GM12878 (cell line): Measurements from ENCODE around the gene DMD. TPM values are rescaled to one million over a fixed set of nuclear protein-coding genes. Genes with fewer than 3 reads are reported as not detected.

Experiments used
- ATAC-seq: fragments of 200-7000 bp; cut with Tn5 transposase; 3 replicates; pipeline ENCODE4 v1.9.1; 2020; ENCODE audit warnings: mild to moderate bottlenecking, moderate library complexity
- BruUV-seq: library from RNA; stranded (reverse); fragments of 400-500 nt; replicated peaks from 2 replicates; lab custom pipeline; 2021; lab: Mats Ljungman, UMichigan
- CTCF ChIA-PET: fragments of 300-600 bp; sonication (Branson Sonifier 250); formaldehyde crosslinking; extraction: SDS; loops from one replicate; lab custom pipeline; 2021; ENCODE audit warnings: inconsistent platforms; lab: Yijun Ruan, JAX
- POLR2A ChIA-PET: fragments of 350-600 bp; formaldehyde crosslinking; extraction: SDS; loops from one replicate; lab custom pipeline; 2021; ENCODE audit warnings: inconsistent platforms; lab: Charles Lee
- RAD21 ChIA-PET: fragments of 300-600 bp; sonication (Branson Sonifier 250); formaldehyde crosslinking; loops from one replicate; lab custom pipeline; 2023; ENCODE audit warnings: antibody characterized with exemption; ENCODE audit not compliant: unreplicated experiment; lab: Charles Lee
- SMC1A ChIA-PET: fragments of 300-600 bp; sonication (Branson Sonifier 250); formaldehyde crosslinking; loops from one replicate; lab custom pipeline; 2023; ENCODE audit not compliant: unreplicated experiment, uncharacterized antibody; lab: Charles Lee
- DNase-seq: peaks from one replicate; pipeline ENCODE4 v3.0.0-alpha.2; 2011; ENCODE audit warnings: low read depth, low spot score
- FAIRE-seq: peaks from 3 replicates; lab custom pipeline; 2011; peaks lifted over from hg19 to GRCh38; lab: Jason Lieb, UNC
- H2AFZ ChIP-seq: 2 replicates; pipeline ENCODE4 v1.6.0; 2011; ENCODE audit warnings: low read depth, low read length, control low read depth; ENCODE audit not compliant: control insufficient read depth
- H3K27ac ChIP-seq: 2 replicates; pipeline ENCODE4 v1.5.1; 2011; ENCODE audit warnings: control low read depth; ENCODE audit not compliant: control insufficient read depth, insufficient read depth
- H3K27me3 ChIP-seq, 2 experiments: replicated peaks in 1 of 2; 2 replicates each; pipeline versions ENCODE4 v1.6.0 to v1.6.1; 2011; ENCODE audit warnings: low read length in 1 of 2; ENCODE audit not compliant: control insufficient read depth in 2 of 2, insufficient read depth in 2 of 2
- H3K36me3 ChIP-seq, 2 experiments: 2 replicates each; pipeline ENCODE4 v1.5.1; 2011; ENCODE audit warnings: low read length in 1 of 2; ENCODE audit not compliant: control insufficient read depth in 2 of 2, insufficient read depth in 2 of 2
- H3K4me1 ChIP-seq: 2 replicates; pipeline ENCODE4 v1.6.1; 2011; ENCODE audit warnings: mild to moderate bottlenecking, low read length, moderate library complexity, mixed read lengths; ENCODE audit not compliant: control insufficient read depth, insufficient read depth
- H3K4me2 ChIP-seq: 2 replicates; pipeline ENCODE4 v1.6.0; 2011; ENCODE audit warnings: control low read depth; ENCODE audit not compliant: control insufficient read depth, insufficient read depth
- H3K4me3 ChIP-seq: fragments of 200-600 bp; sonication (generic); 2 replicates; pipeline ENCODE4 v1.5.1; 2016
- H3K79me2 ChIP-seq: 2 replicates; pipeline ENCODE4 v1.6.0; 2011; ENCODE audit warnings: low read length; ENCODE audit not compliant: control insufficient read depth, insufficient read depth
- H3K9ac ChIP-seq: 2 replicates; pipeline ENCODE4 v1.8.0; 2011; ENCODE audit warnings: low read length, control low read depth, mixed read lengths; ENCODE audit not compliant: control insufficient read depth, insufficient read depth
- H3K9me3 ChIP-seq: replicated peaks from 3 replicates; pipeline ENCODE4 v1.5.1; 2011; ENCODE audit warnings: mild to moderate bottlenecking, low read length; ENCODE audit not compliant: control insufficient read depth, insufficient read depth
- H4K20me1 ChIP-seq: 2 replicates; pipeline ENCODE4 v1.6.0; 2011; ENCODE audit not compliant: control insufficient read depth, insufficient read depth
- BCLAF1 ChIP-seq: fragments of 450-650 bp; IDR thresholded peaks from 2 replicates; pipeline ENCODE4 v1.6.1; 2017; ENCODE audit warnings: antibody characterized with exemption, mild to moderate bottlenecking, moderate library complexity
- EGR1 ChIP-seq, 2 experiments: IDR thresholded peaks; 1 replicate in 1 of 2; 2 replicates in 1 of 2; pipeline ENCODE4 v1.6.1; 2011 to 2012; ENCODE audit warnings: low read depth in 2 of 2, low read length in 2 of 2, borderline replicate concordance in 1 of 2, mild to moderate bottlenecking in 1 of 2, moderate library complexity in 1 of 2
- GABPA ChIP-seq: IDR thresholded peaks from 2 replicates; pipeline ENCODE4 v1.6.1; 2014; ENCODE audit warnings: antibody characterized with exemption, low read depth, mild to moderate bottlenecking, inconsistent platforms
- NKRF ChIP-seq: fragments of 450-650 bp; conservative IDR thresholded peaks from 2 replicates; pipeline ENCODE4 v1.6.1; 2017; ENCODE audit warnings: mild to moderate bottlenecking, moderate library complexity
- PBX3 ChIP-seq: IDR thresholded peaks from 2 replicates; pipeline ENCODE4 v1.6.1; 2011; ENCODE audit warnings: mild to moderate bottlenecking, low read depth, low read length, moderate library complexity; ENCODE audit not compliant: insufficient replicate concordance
- POLR2A ChIP-seq: IDR thresholded peaks from 2 replicates; pipeline ENCODE4 v1.6.1; 2011; ENCODE audit warnings: low read depth, mild to moderate bottlenecking, low read length
- RELB ChIP-seq: fragments of 450-650 bp; IDR thresholded peaks from 2 replicates; pipeline ENCODE4 v1.6.1; 2017; ENCODE audit warnings: low read depth, mild to moderate bottlenecking, moderate library complexity
- SP1 ChIP-seq: IDR thresholded peaks from one replicate; pipeline ENCODE4 v1.6.1; 2011; ENCODE audit warnings: low read depth, low read length
- SREBF1 ChIP-seq: IDR thresholded peaks from 2 replicates; pipeline ENCODE4 v1.6.1; 2012; ENCODE audit warnings: mild to moderate bottlenecking, low read length
- ZBTB4 ChIP-seq: fragments of 450-650 bp; formaldehyde crosslinking; IDR thresholded peaks from 2 replicates; pipeline ENCODE4 v1.4.0; 2022; ENCODE audit warnings: mild to moderate bottlenecking, moderate library complexity
- WGBS: methylation state at CpG from one replicate; pipeline ENCODE4 v1.1.6; 2016; ENCODE audit warnings: low lambda C conversion rate; ENCODE audit not compliant: insufficient replicate concordance, insufficient coverage; ENCODE audit errors: missing lambda C conversion rate; 5-methylcytosine and 5-hydroxymethylcytosine counted together
- in situ Hi-C: fragments of 300-500 bp; cut with MboI; formaldehyde crosslinking; loops from 9 replicates; pipeline ENCODE4 v1.14.3; 2018; ENCODE audit warnings: mixed read lengths
- intact Hi-C: fragments of 100-400 bp; cut with micrococcal nuclease; formaldehyde crosslinking; loops from one replicate; pipeline ENCODE4 v1.14.2; 2022; ENCODE audit not compliant: unreplicated experiment
- polyA plus RNA-seq, 11 experiments: library from polyadenylated mRNA; depleted of rRNA in 4 of 11; unstranded in 6 of 11; stranded (reverse) in 5 of 11; fragments of >200 nt; fragmentation: Nextera tagmentation in 4 of 11; fragmentation: Illumina TruSeq in 1 of 11; extraction: Ambion mirVana in 4 of 11; extraction: Trizol in 1 of 11; gene quantifications; 1 replicate in 1 of 11; 2 replicates in 10 of 11; pipeline versions ENCODE4 v1.2.1 to v1.2.3, GENCODE V29; 2011 to 2016; ENCODE audit warnings: inconsistent platforms in 2 of 11, missing spikeins in 2 of 11, low read depth in 1 of 11
- total RNA-seq, 4 experiments: library from RNA; depleted of rRNA in 3 of 4; stranded (reverse); fragments of >200 nt in 3 of 4; fragmentation: Illumina TruSeq in 1 of 4; extraction: Trizol in 1 of 4; gene quantifications; 2 replicates each; pipeline versions ENCODE4 v1.2.1 to v1.2.3, GENCODE V29; 2013 to 2021

Gene DMD
- total and polyA plus RNA-seq, 10 of the 15 experiments (the other 5 are each of a cell fraction or from before 2014, with no cell fraction given): 1.4 to 24.3 (median 4.3) TPM

GRCh38 chrX:33128048-33128805 is 83.1 kb downstream of the DMD start:
- no peaks in the 10 kb centered on the region for H4K20me1 ChIP-seq
- SMC1A ChIA-PET: no interaction called here
- no peaks in the 10 kb centered on the region for H3K79me2 ChIP-seq
- H3K27me3 ChIP-seq: no peaks in the 10 kb centered on the region
- ATAC-seq (no peak), DNase-seq (no peak), FAIRE-seq (no peak)
- H3K4me3 ChIP-seq: no peak overlapping the region
- H3K4me2 ChIP-seq: no peak overlapping the region
- intact Hi-C loops: no loop called here
- in situ Hi-C loops: no loop called here
- no peaks in the 10 kb centered on the region for H3K9me3 ChIP-seq
- H3K4me1 ChIP-seq: no peaks in the 10 kb centered on the region
- H3K36me3 ChIP-seq: no peaks in the 10 kb centered on the region
- CTCF ChIA-PET: no interaction called here
- H3K27ac ChIP-seq: no peak overlapping the region
- BruUV-seq: no TSS peak
- 27% methylated on average over 10 of the region's 10 CpGs for WGBS
- POLR2A ChIA-PET: no interaction called here
- RAD21 ChIA-PET: no interaction called here
- H3K9ac ChIP-seq: no peak overlapping the region
- no peak overlapping the region for H2AFZ ChIP-seq
- TF ChIP-seq POLR2A (no peak), SREBF1 (no peak), NKRF (no peak), EGR1 (IDR thresholded peaks at IDR 0.05; ENCODE audit: borderline replicate concordance in 1 of 2, low read depth in 2 of 2, low read length in 2 of 2) (no peak), GABPA (no peak), BCLAF1 (no peak), SP1 (no peak), PBX3 (no peak), ZBTB4 (no peak), RELB (no peak)
